NCI-H1436 treated with DMSO at 0.1 percent for 48 hours (cell line): ENCODE measurements around the gene TYW1.
"Not testable (repeated sequence)": the region's sequence is repeated elsewhere in the genome, so short reads cannot be mapped to it uniquely, and the experiment has no call there.

Experiments
- DNase-seq: peaks from one replicate; lab custom pipeline; 2025; lab: John Stamatoyannopoulos, UW

The TYW1 gene

GRCh38 chr7:67192123-67192702 is 195.6 kb downstream of the TYW1 start:
- not testable (repeated sequence) for DNase-seq

- DNase-seq = not testable (repeated sequence)
These were observed 196.4 kb downstream of the TYW1 start for GRCh38 chr7:67192889-67193613.

- DNase-seq = not testable (repeated sequence)
These were observed 199.5 kb downstream of the TYW1 start for GRCh38 chr7:67196176-67196575.

- not testable (repeated sequence) for DNase-seq
These were observed 202.4 kb downstream of the TYW1 start for GRCh38 chr7:67198865-67199526.

DNA sequence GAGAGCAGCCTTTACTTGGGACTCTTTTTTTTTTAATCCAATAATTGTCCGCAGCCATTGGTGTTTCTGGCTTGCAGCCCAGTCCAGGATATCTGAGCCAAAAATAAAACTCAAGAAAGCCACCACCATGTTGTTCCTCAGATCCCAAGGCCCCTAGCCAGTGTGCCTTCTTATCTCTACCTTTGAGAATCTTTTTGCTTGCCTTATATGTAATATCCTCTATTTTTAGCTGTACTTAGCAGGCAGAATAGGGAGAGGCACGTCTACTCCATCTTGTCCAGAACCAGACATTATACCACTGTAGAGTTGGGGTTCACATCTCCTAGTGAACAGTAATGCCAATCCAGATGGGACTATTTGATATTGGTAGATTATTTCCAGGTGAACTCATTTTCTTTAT is 209.1 kb downstream of the TYW1 start:
- DNase-seq = not testable (repeated sequence)

- no peak for DNase-seq
These were observed 209.8 kb downstream of the TYW1 start for GRCh38 chr7:67206452-67206851.

DNA sequence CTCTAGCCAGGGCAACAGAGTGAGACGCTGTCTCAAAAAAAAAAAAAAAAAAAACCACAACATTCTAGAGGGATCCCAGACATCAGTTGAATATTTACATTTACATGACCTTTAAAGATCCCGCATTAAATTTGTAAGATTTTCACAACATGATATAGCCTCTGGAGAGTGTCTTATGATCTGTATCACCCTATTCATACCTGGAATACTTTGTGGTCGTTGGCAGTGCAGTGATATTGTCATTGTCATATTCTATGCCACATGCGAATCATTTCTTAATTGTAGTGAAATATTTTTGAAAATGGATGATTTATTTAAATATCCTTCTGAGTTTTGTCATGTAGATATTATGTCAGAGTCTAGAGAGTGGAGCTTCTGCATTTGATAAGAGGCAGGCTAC is 212.0 kb downstream of the TYW1 start:
- not testable (repeated sequence) for DNase-seq

GRCh38 chr7:67209256-67209655 is 212.6 kb downstream of the TYW1 start:
- DNase-seq = no peak

- DNase-seq = no peak
These were observed 213.9 kb downstream of the TYW1 start for GRCh38 chr7:67210567-67210966.

GRCh38 chr7:67211650-67212330 is 215.2 kb downstream of the TYW1 start:
- not testable (repeated sequence) for DNase-seq

DNA sequence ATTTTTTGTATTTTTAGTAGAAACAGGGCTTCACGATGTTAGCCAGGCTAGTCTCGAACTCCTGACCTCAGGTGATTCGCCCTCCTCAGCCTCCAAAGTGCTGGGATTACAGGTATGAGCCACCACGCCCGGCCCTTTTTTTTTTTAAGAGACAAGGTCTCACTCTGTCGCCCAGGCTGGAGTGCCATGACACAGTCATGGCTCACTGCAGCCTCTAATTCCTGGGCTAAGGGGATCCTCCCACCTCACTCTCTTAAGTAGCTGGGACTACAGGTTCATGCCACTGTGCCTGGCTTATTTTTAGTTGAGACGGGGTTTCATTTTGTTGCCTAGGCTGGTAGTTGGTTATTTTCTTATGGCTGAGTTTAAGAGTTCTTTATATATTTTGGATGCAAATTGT is 216.4 kb downstream of the TYW1 start:
- not testable (repeated sequence) for DNase-seq

GRCh38 chr7:67223551-67223950 is 226.9 kb downstream of the TYW1 start:
- not testable (repeated sequence) for DNase-seq

GRCh38 chr7:67226340-67226907 is 229.8 kb downstream of the TYW1 start:
- not testable (repeated sequence) for DNase-seq

DNA sequence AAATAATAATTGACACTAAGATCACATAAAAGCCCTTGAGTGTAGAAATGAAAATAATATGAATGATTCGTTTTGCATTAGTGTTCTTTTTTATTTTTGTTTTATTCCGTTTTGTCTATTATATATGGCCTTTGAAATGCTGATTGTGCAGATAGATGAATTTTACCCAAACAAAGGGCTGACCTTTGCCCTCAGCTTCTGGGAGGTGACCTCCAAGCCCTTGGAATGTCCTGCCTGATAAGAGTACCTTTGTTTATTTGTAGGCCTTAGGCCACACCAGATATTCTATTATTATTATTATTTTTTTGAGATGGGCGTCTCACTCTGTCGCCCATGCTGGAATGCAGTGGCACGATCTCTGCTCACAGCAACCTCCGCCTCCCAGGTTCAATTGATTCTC is 230.3 kb downstream of the TYW1 start:
- DNase-seq = not testable (repeated sequence)

DNA sequence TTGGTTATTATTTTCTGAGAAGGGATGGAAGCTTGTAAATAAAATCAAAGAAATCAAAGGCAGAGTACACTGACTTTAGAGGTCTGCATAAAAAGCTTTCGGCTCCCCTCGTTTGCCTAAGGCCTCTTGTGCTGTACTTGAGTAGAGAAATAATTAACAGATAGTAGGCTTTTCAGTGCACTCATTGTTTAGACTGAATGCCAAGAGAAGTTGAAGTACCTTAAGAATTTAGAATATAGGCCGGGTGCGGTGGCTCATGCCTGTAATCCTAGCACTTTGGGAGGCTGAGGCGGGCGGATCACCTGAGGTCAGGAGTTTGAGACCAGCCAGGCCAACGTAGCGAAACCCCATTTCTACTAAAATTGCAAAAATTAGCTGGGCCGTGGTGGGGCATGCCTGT is 232.4 kb downstream of the TYW1 start:
- DNase-seq = not testable (repeated sequence)

DNA sequence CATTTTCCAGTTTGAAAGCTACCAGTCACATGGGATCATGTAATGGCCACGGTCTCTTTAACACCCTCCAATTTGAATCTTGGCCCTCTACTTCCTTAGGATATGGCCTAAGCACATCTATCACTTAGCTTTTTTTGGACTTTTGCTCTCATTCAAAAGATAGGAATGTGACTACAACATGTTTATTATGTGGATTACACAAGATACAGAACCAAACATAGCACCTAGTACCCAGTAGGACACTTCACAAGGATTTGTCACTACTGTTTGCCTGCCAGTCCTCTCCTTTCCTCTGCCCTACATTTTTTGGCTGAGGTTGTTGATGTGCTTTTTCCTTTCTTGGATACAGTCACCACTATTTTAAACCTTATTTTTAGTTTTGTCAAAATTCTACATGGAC is 233.4 kb downstream of the TYW1 start:
- not testable (repeated sequence) for DNase-seq

DNA sequence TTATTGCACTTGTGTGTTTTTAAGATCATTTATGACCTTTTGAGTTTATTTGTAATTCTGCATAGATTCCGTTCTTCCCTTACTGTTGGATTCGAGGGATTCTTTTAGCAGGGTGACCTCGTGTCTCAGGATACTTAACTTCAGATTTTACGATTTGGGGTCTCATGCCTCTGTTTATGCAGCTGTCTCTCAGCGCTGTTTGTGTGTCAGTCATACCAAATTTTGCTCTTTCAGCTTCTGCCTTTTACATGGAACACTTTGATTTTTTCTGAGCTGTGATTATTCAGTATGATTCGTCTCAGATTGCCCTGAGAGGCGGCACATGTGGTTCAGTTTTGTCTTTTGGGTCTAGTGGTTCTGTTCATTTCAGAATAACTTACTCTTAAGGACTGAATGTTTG is 236.9 kb downstream of the TYW1 start:
- DNase-seq = not testable (repeated sequence)

GRCh38 chr7:67236216-67236615 is 239.6 kb downstream of the TYW1 start:
- DNase-seq = not testable (repeated sequence)

- not testable (repeated sequence) for DNase-seq
These were observed 246.2 kb downstream of the TYW1 start for GRCh38 chr7:67242871-67243270.

GRCh38 chr7:67248364-67248763 is 251.7 kb downstream of the TYW1 start:
- DNase-seq = not testable (repeated sequence)

DNA sequence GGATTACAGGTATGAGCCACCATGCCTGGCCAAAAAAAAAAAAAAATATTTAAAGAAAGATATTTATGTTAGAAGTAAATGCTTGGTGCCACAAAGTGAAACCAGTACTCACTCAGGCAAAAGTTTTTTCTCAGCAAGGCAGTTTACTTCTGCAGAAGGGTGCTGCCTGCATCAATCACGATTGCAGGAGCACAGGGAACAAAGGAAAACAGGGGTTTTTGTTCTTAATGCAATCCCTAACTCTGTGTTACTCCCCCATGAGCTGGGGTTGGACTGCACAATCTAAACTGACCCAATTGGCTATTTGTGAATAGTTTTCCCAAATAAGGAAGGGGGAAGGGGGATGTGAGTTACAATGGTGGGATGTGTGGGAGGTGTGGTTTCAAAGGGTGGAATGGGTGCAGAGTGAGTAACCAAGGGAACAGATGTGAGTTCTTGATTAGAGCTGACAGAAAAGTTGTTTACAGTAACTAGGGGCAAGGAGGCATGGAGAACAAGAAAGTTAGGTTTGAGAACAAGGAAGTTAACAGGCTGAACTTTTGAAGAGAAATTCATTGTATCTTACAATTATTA is 255.4 kb downstream of the TYW1 start:
- DNase-seq = no peak

GRCh38 chr7:67255076-67255475 is 258.4 kb downstream of the TYW1 start:
- DNase-seq = not testable (repeated sequence)
